CD4-positive, alpha-beta memory T cell (primary cell): ENCODE measurements around the gene PCED1A. TPM values are rescaled to one million over a fixed set of nuclear protein-coding genes. Genes with fewer than 3 reads are reported as not detected.

Source experiments
- CTCF ChIA-PET: fragments of 350-600 bp; sonication (Branson Sonifier 250); formaldehyde crosslinking; loops from one replicate; lab custom pipeline; 2021; ENCODE audit warnings: inconsistent platforms; ENCODE audit not compliant: partially characterized antibody; lab: Charles Lee
- POLR2A ChIA-PET: fragments of 350-600 bp; sonication (Branson Sonifier 250); formaldehyde crosslinking; loops from one replicate; lab custom pipeline; 2021; ENCODE audit not compliant: partially characterized antibody; lab: Charles Lee
- DNase-seq, 5 donors: peaks; one replicate each; pipeline versions ENCODE4 v3.0.0 to v3.0.0-alpha.2; 2020 to 2022; ENCODE audit warnings: mixed read lengths in 1 of 5
- H3K27ac ChIP-seq: one replicate; pipeline ENCODE4 v1.7.0; 2013; ENCODE audit warnings: low read depth, low read length
- H3K27me3 ChIP-seq: 2 replicates; pipeline ENCODE4 v1.7.0; 2013; ENCODE audit warnings: mild to moderate bottlenecking, low read length, moderate library complexity; ENCODE audit not compliant: insufficient read depth
- H3K36me3 ChIP-seq: 2 replicates; pipeline ENCODE4 v1.7.0; 2013; ENCODE audit warnings: mild to moderate bottlenecking, low read length, moderate library complexity; ENCODE audit not compliant: insufficient read depth
- H3K4me1 ChIP-seq: 2 replicates; pipeline ENCODE4 v1.7.0; 2013; ENCODE audit warnings: mild to moderate bottlenecking, low read length, moderate library complexity; ENCODE audit not compliant: insufficient read depth
- H3K4me3 ChIP-seq, 2 donors: one replicate each; pipeline ENCODE4 v1.7.0; 2013; ENCODE audit warnings: low read length in 2 of 2, mild to moderate bottlenecking in 1 of 2
- H3K9me3 ChIP-seq, 2 donors: one replicate each; pipeline ENCODE4 v1.7.0; 2013; ENCODE audit warnings: low read length in 2 of 2, control low read depth in 1 of 2; ENCODE audit not compliant: control insufficient read depth in 1 of 2
- H3K27ac Mint-ChIP-seq, 7 donors: one replicate each; pipeline ENCODE4 v1.8.0; 2020 to 2021; ENCODE audit warnings: mixed read lengths in 7 of 7, mild to moderate bottlenecking in 6 of 7, inconsistent platforms in 3 of 7, moderate library complexity in 3 of 7
- H3K27me3 Mint-ChIP-seq, 2 donors: one replicate each; pipeline ENCODE4 v1.8.0; 2020 to 2021; ENCODE audit warnings: mixed read lengths in 2 of 2
- H3K36me3 Mint-ChIP-seq, 2 donors: one replicate each; pipeline ENCODE4 v1.8.0; 2020 to 2021; ENCODE audit warnings: mixed read lengths in 2 of 2, inconsistent platforms in 1 of 2, mild to moderate bottlenecking in 1 of 2
- H3K4me1 Mint-ChIP-seq, 4 donors: one replicate each; pipeline ENCODE4 v1.8.0; 2020 to 2021; ENCODE audit warnings: mixed read lengths in 4 of 4, mild to moderate bottlenecking in 1 of 4
- H3K4me3 Mint-ChIP-seq, 8 donors: one replicate each; pipeline ENCODE4 v1.8.0; 2020 to 2021; ENCODE audit warnings: mixed read lengths in 8 of 8, mild to moderate bottlenecking in 7 of 8, moderate library complexity in 6 of 8, inconsistent platforms in 3 of 8
- H3K9me3 Mint-ChIP-seq, 8 donors: one replicate each; pipeline ENCODE4 v1.8.0; 2020 to 2021; ENCODE audit warnings: mixed read lengths in 8 of 8, mild to moderate bottlenecking in 5 of 8, inconsistent platforms in 3 of 8, moderate library complexity in 1 of 8
- intact Hi-C: fragments of 100-400 bp; cut with micrococcal nuclease; formaldehyde crosslinking; loops from one replicate; pipeline ENCODE4 v1.15.1; 2023
- polyA plus RNA-seq, 2 donors: library from polyadenylated mRNA; unstranded; fragments of 300-500 nt; fragmentation: Illumina TruSeq; gene quantifications; one replicate each; pipeline ENCODE4 v1.2.3, GENCODE V29; 2021
- total RNA-seq, 2 experiments: library from RNA; stranded (reverse); gene quantifications; one replicate each; pipeline ENCODE4 v1.2.3, GENCODE V29; 2021

Gene PCED1A
- total and polyA plus RNA-seq, 4 experiments from 2014 or later: 17.9 to 83.1 (median 50.5) TPM

DNA sequence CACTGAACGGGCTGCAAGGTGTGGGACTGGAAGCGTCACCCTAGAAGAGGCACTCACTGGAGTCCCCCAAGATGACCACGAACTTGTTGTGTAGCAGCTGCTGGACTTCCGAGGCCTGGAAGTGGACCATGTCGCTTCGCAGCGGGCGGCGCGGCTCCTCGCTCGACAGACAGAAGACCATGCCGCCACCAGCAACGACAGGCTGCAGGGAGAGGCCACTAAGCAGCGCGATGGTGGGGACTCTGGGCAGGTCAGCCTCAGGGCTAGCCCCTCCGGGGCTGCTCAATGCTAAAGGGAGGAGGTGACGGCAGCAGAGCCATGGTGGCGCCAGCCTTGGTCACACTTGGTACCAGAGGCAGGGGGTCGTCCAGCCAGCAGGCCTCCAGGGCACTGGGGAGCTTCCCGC lies 720 bp downstream of the PCED1A start:
- Mint-ChIP-seq H3K27ac (peak overlapping the region in 6 of 7 donors; percentile 42 to 95 (median 92)), H3K4me3 (peak overlapping the region; percentile 66 to 91 (median 82)), H3K9me3 (peaks cover 0 to 4% (median 0%) of the 10 kb centered on the region in 8 donors), H3K4me1 (peaks cover 17 to 30% (median 25%) of the 10 kb centered on the region in 4 donors), H3K27me3 (no peaks in the 10 kb centered on the region), H3K36me3 (peaks cover 14 to 20% of the 10 kb centered on the region in 2 donors)
- POLR2A ChIA-PET: interaction anchor here (0.8 to 3.9 kb wide), 12 partner anchors 11 to 569 kb away, joined by 3 to 34 read pairs (median 10); partner anchors contain the start of genes IDH3B, NOP56 and PTPRA
- Histone ChIP-seq H3K9me3 (no peaks in the 10 kb centered on the region), H3K36me3 (no peaks in the 10 kb centered on the region), H3K27me3 (no peaks in the 10 kb centered on the region), H3K4me1 (peaks cover 24% of the 10 kb centered on the region), H3K4me3 (peak overlapping the region; percentile 77 to 80), H3K27ac (peak overlapping the region; percentile 86)
- intact Hi-C loops: loop anchor here (1.0 to 5.0 kb wide), 4 partner anchors 34 to 331 kb away; partner anchors contain the start of genes IDH3B, PTPRA and ZNF343
- DNase-seq: no peak
- CTCF ChIA-PET: interaction anchor here (0.8 to 1.9 kb wide), 4 partner anchors 86 to 315 kb away, joined by 3 to 4 read pairs (median 4); no protein-coding TSS in a partner anchor

DNA sequence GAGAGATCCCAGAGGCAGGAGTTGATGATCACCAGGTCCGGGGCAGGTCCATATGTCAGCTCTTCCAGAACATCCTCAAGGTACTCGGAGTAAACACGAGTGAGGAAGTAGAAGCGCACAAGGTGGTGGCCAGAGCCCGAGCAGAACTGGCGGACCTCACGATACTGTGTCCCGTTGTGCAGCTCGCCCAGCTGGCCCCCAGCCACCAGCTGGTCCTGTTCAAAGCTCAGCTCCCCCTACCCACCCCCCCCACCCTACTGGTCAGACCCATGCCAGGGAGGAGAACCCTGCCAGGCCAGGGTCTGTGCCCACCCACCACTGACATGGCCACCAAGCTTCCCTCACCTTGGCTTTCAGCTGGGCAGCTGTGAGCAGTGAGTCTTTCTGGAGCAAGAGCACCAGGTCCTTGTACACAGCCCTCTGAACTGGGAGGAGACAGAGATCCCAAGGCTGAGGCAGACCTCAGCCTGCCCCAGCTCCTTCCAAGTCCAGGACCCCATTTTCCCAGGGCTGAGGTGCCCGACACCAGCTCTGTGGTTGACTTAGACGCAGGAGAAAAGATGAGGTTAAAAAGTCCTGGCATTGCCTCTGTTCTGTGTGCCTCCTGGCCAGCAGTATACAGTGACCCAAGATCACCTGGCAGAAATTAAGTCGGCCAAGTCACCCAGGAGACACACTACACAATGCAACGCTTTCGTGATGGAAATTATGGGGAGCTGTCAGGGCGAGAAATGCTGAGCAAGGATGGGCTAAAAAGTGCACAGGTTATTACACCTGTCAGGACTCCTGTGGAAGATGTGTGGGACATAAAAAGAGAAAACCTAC lies 1.4 kb downstream of the PCED1A start:
- H3K9me3 ChIP-seq: no peaks in the 10 kb centered on the region
- Mint-ChIP-seq H3K4me3 (peak overlapping the region; percentile 66 to 91 (median 82)), H3K27me3 (no peaks in the 10 kb centered on the region), H3K36me3 (peaks cover 14 to 20% of the 10 kb centered on the region in 2 donors), H3K4me1 (peaks cover 13 to 25% (median 20%) of the 10 kb centered on the region in 4 donors), H3K9me3 (peaks cover 0 to 4% (median 0%) of the 10 kb centered on the region in 8 donors), H3K27ac (peak overlapping the region in 6 of 7 donors; percentile 85 to 95 (median 92))
- POLR2A ChIA-PET: interaction anchor here (0.8 to 3.9 kb wide), 10 partner anchors 13 to 187 kb away, joined by 3 to 34 read pairs (median 10); partner anchors contain the start of genes IDH3B, NOP56 and PTPRA
- H3K4me1 ChIP-seq: peaks cover 24% of the 10 kb centered on the region
- H3K36me3 ChIP-seq: no peaks in the 10 kb centered on the region
- no peak for DNase-seq
- no peak overlapping the region for H3K4me3 ChIP-seq
- intact Hi-C loops: no loop called here
- H3K27ac ChIP-seq: no peak overlapping the region
- CTCF ChIA-PET: no interaction called here
- H3K27me3 ChIP-seq: no peaks in the 10 kb centered on the region

DNA sequence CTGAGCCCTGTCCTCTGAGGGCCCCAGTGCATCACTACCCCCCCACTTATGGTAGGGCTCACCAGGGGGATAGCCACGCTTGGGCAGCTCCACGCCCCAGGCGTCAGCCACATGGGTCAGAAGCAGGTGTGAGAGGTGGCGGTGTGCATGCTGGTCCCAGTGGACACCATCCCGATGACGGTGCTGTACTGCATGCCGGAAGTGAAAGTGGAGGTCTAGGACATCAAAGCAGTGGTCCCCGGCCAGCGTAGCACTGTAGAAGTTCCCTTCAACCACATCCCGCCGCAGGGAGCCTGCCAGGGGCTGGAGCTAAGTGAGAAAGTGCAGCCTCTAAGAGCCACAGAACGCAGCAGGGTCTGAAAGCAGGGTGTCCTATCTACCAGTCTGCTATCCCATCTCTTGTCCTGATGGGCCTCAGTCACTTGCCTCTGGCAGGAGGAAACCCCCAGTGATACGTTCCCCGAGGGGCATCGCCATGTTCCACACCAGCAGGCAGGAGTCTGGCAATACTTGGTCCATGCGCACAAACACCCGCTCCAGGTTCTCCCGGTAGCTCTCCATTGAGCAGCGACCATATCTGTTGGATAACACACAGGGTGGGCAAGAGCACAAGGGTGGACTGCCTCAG lies 2.2 kb downstream of the PCED1A start:
- Mint-ChIP-seq H3K4me1 (peaks cover 12 to 20% (median 15%) of the 10 kb centered on the region in 4 donors), H3K27me3 (no peaks in the 10 kb centered on the region), H3K9me3 (peaks cover 0 to 4% (median 0%) of the 10 kb centered on the region in 8 donors), H3K36me3 (peaks cover 14 to 20% of the 10 kb centered on the region in 2 donors), H3K27ac (peak overlapping the region in 2 of 7 donors; percentile 67 to 72), H3K4me3 (peak overlapping the region; percentile 7 to 73 (median 41))
- Histone ChIP-seq H3K36me3 (no peaks in the 10 kb centered on the region), H3K4me3 (no peak overlapping the region), H3K27me3 (no peaks in the 10 kb centered on the region), H3K4me1 (peaks cover 20% of the 10 kb centered on the region), H3K27ac (no peak overlapping the region), H3K9me3 (no peaks in the 10 kb centered on the region)
- no peak for DNase-seq
- CTCF ChIA-PET: no interaction called here
- POLR2A ChIA-PET: interaction anchor here (1.1 to 3.9 kb wide), 3 partner anchors 14 to 34 kb away, joined by 3 to 34 read pairs (median 14); partner anchors contain the start of gene PTPRA
- intact Hi-C loops: no loop called here

DNA sequence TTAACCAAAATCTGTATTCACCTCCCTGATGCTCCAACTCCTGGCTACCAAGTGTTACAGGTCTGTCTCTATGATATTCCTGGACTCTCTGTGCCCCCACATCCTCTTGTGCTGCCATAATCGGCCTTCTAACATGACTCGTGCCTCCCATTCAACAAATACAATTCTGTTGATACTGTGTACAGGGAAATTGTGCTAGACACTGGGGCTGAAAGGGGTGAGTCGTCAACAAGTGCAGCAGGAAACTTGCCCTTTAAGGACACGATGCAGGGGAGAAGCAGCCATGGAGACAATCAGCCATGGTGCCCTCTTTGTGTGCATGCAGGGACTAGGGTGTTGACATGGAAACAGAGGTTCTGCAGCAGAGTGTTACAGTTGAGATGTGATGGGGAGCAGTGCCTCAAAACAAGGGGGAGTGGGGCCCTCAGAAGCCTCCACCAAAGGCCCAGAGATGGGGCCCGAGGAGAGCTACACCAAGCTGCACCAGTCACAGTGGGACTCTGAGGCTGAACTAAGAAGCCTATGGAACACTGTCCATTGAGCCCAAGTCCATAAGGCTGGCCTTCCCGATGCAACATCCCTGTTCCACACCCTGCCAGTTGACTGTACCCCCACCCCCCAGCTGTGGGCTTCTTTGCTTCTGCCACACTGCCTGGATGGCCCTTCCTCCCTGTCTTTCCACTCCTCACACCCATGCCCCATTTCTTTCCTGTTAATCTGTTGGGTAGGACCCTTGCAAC lies 3.1 kb downstream of the PCED1A start:
- Mint-ChIP-seq H3K9me3 (peaks cover 0 to 4% (median 0%) of the 10 kb centered on the region in 8 donors), H3K36me3 (peaks cover 14 to 20% of the 10 kb centered on the region in 2 donors), H3K27ac (no peak overlapping the region), H3K4me3 (peak overlapping the region in 3 of 8 donors; percentile 2 to 62 (median 29)), H3K27me3 (no peaks in the 10 kb centered on the region), H3K4me1 (peaks cover 11 to 17% (median 15%) of the 10 kb centered on the region in 4 donors)
- no peak for DNase-seq
- no peaks in the 10 kb centered on the region for H3K9me3 ChIP-seq
- H3K27me3 ChIP-seq: no peaks in the 10 kb centered on the region
- no peaks in the 10 kb centered on the region for H3K36me3 ChIP-seq
- H3K27ac ChIP-seq: no peak overlapping the region
- CTCF ChIA-PET: no interaction called here
- intact Hi-C loops: no loop called here
- POLR2A ChIA-PET: interaction anchor here (1.1 kb wide), 1 partner anchor 15 kb away, joined by 3 read pairs; no protein-coding TSS in a partner anchor
- H3K4me1 ChIP-seq: peaks cover 20% of the 10 kb centered on the region
- no peak overlapping the region for H3K4me3 ChIP-seq

DNA sequence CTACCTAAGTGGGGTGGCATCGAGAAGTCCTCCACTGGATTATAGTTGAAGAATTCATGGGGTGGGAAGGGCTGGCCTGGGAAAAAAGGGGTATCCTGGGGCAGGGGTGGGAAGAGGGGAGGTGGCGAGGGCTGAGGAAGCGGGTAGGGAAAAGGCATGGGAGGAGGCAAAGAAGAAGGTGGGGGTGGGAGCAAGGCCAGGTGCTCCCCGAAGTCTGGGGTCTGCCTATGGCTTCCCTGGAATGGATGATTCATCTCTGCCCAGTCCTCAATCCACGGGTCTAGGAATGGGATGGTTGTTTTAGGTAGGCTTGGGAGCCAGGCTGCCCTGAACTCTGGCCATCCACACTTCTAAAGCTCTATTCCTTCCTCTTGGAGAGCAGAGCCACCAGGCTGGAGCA lies 4.4 kb downstream of the PCED1A start:
- Histone ChIP-seq H3K36me3 (no peaks in the 10 kb centered on the region), H3K27me3 (no peaks in the 10 kb centered on the region), H3K4me3 (no peak overlapping the region), H3K9me3 (no peaks in the 10 kb centered on the region), H3K4me1 (peaks cover 11% of the 10 kb centered on the region), H3K27ac (no peak overlapping the region)
- ChIA-PET POLR2A (interaction anchor here (1.4 kb wide), 1 partner anchor 14 kb away, joined by 5 read pairs; no protein-coding TSS in a partner anchor), CTCF (no interaction called here)
- peaks cover 8 to 13% (median 11%) of the 10 kb centered on the region in 4 donors for H3K4me1 Mint-ChIP-seq
- DNase-seq: no peak
- H3K27me3 Mint-ChIP-seq: no peaks in the 10 kb centered on the region
- intact Hi-C loops: no loop called here
- peaks cover 14 to 17% of the 10 kb centered on the region in 2 donors for H3K36me3 Mint-ChIP-seq
- peak overlapping the region in 3 of 7 donors; percentile 5 to 33 (median 13) for H3K27ac Mint-ChIP-seq
- H3K9me3 Mint-ChIP-seq: peaks cover 0 to 4% (median 0%) of the 10 kb centered on the region in 8 donors
- no peak overlapping the region for H3K4me3 Mint-ChIP-seq

DNA sequence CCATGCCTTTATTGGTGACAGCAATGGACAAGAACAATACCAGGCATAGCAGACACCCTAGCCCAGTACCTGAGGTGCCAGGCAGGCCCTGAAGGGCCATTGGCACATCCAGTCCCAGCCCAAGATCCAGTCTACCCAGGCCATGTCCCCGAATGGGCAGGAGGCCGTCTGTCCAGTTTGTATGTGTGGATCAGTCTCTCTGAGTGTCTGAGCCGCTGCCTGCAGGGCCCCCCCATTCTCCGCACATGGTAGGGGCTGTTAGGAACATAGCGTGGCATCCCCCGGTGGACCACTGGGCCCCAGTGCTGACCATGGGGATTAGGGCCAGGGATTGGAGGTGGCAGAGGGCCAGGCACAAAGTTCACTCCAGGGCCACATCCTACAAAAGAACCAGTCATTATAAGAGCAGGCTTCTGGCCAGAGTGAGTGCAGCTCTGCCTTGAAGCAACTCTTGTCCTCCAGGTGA lies 5.1 kb downstream of the PCED1A start:
- Histone ChIP-seq H3K36me3 (no peaks in the 10 kb centered on the region), H3K27ac (no peak overlapping the region), H3K9me3 (no peaks in the 10 kb centered on the region), H3K27me3 (no peaks in the 10 kb centered on the region), H3K4me3 (no peak overlapping the region), H3K4me1 (peaks cover 10% of the 10 kb centered on the region)
- peaks cover 14 to 17% of the 10 kb centered on the region in 2 donors for H3K36me3 Mint-ChIP-seq
- ChIA-PET CTCF (no interaction called here), POLR2A (interaction anchor here (1.4 kb wide), 1 partner anchor 14 kb away, joined by 5 read pairs; no protein-coding TSS in a partner anchor)
- intact Hi-C loops: no loop called here
- peaks cover 0 to 4% (median 0%) of the 10 kb centered on the region in 8 donors for H3K9me3 Mint-ChIP-seq
- no peaks in the 10 kb centered on the region for H3K27me3 Mint-ChIP-seq
- H3K27ac Mint-ChIP-seq: peak overlapping the region in 1 of 7 donors; percentile 6
- peaks cover 8 to 12% (median 10%) of the 10 kb centered on the region in 4 donors for H3K4me1 Mint-ChIP-seq
- DNase-seq: no peak
- no peak overlapping the region for H3K4me3 Mint-ChIP-seq
